Neural progenitor cell (in vitro differentiated cells): ENCODE results near the gene IFFO2. TPM values are rescaled to one million over a fixed set of nuclear protein-coding genes. Genes with fewer than 3 reads are reported as not detected.

Source experiments
- DNase-seq: peaks from one replicate; pipeline ENCODE4 v3.0.0-alpha.2; 2016; ENCODE audit warnings: low spot score
- H2AFZ ChIP-seq: fragments of 200-600 bp; sonication (generic); replicated peaks from 2 replicates; pipeline ENCODE4 v1.6.1; 2016; ENCODE audit warnings: antibody characterized with exemption
- H3F3A ChIP-seq: fragments of 200-600 bp; sonication (generic); 2 replicates; pipeline ENCODE4 v1.6.1; 2016; ENCODE audit warnings: antibody characterized with exemption, low read depth
- H3K27ac ChIP-seq: fragments of 200-600 bp; sonication (generic); 2 replicates; pipeline ENCODE4 v1.5.1; 2016; ENCODE audit warnings: mild to moderate bottlenecking
- H3K27me3 ChIP-seq: fragments of 200-600 bp; sonication (generic); 2 replicates; pipeline ENCODE4 v1.6.1; 2016; ENCODE audit warnings: mild to moderate bottlenecking, moderate library complexity
- H3K36me3 ChIP-seq: fragments of 200-600 bp; sonication (generic); 2 replicates; pipeline ENCODE4 v1.5.1; 2016
- H3K4me1 ChIP-seq: fragments of 200-600 bp; sonication (generic); 2 replicates; pipeline ENCODE4 v1.6.1; 2016; ENCODE audit warnings: mixed run types
- H3K4me2 ChIP-seq: fragments of 200-600 bp; sonication (generic); 2 replicates; pipeline ENCODE4 v1.6.1; 2016
- H3K4me3 ChIP-seq: fragments of 200-600 bp; sonication (generic); 2 replicates; pipeline ENCODE4 v1.5.1; 2016
- H3K79me2 ChIP-seq: fragments of 200-600 bp; sonication (generic); 2 replicates; pipeline ENCODE4 v1.6.1; 2016; ENCODE audit warnings: low read depth
- H3K9ac ChIP-seq: fragments of 200-600 bp; sonication (generic); 2 replicates; pipeline ENCODE4 v1.6.1; 2016
- H3K9me3 ChIP-seq: fragments of 200-600 bp; sonication (generic); 2 replicates; pipeline ENCODE4 v1.5.1; 2016; ENCODE audit warnings: low read depth
- H4K20me1 ChIP-seq: fragments of 200-600 bp; sonication (generic); 2 replicates; pipeline ENCODE4 v1.6.1; 2016; ENCODE audit warnings: low read depth
- H3K27ac Mint-ChIP-seq: 3 replicates; pipeline ENCODE4 v1.8.0; 2021; ENCODE audit warnings: mixed read lengths
- H3K27me3 Mint-ChIP-seq: 2 replicates; pipeline ENCODE4 v1.8.0; 2022; ENCODE audit warnings: low read depth, mild to moderate bottlenecking, inconsistent platforms, moderate library complexity, mixed read lengths; ENCODE audit not compliant: insufficient read depth
- H3K36me3 Mint-ChIP-seq: 3 replicates; pipeline ENCODE4 v1.8.0; 2021; ENCODE audit warnings: mixed read lengths
- H3K4me1 Mint-ChIP-seq: 3 replicates; pipeline ENCODE4 v1.8.0; 2021; ENCODE audit warnings: mixed read lengths
- H3K4me3 Mint-ChIP-seq: 3 replicates; pipeline ENCODE4 v1.8.0; 2021; ENCODE audit warnings: mild to moderate bottlenecking, moderate library complexity, mixed read lengths
- H3K9me3 Mint-ChIP-seq: 3 replicates; pipeline ENCODE4 v1.8.0; 2020; ENCODE audit warnings: mixed read lengths
- CTCF ChIP-seq: fragments of 200-600 bp; sonication (generic); IDR thresholded peaks from 2 replicates; pipeline ENCODE4 v1.5.1; 2017; ENCODE audit warnings: antibody characterized with exemption, mild to moderate bottlenecking
- EZH2 ChIP-seq: fragments of 200-600 bp; sonication (generic); IDR thresholded peaks from 2 replicates; pipeline ENCODE4 v1.6.1; 2017; ENCODE audit warnings: antibody characterized with exemption, mild to moderate bottlenecking, moderate library complexity
- EZH2phosphoT487 ChIP-seq: fragments of 200-600 bp; sonication (generic); IDR thresholded peaks from 2 replicates; pipeline ENCODE4 v1.6.1; 2017; ENCODE audit warnings: antibody characterized with exemption
- total RNA-seq: library from RNA; depleted of rRNA; stranded (reverse); fragments of >200 nt; gene quantifications from 2 replicates; pipeline ENCODE4 v1.2.3, GENCODE V29; 2015; ENCODE audit warnings: low replicate concordance

The IFFO2 gene
- total RNA-seq, 1 donor from 2014 or later, result 0.65 TPM

GRCh38 chr1:18900303-18900841, 56.1 kb downstream of the IFFO2 start:
- TF ChIP-seq EZH2 (no peak), CTCF (no peak), EZH2phosphoT487 (no peak)
- Mint-ChIP-seq H3K4me3 (peak overlapping the region; percentile 98), H3K27me3 (peaks cover 2% of the 10 kb centered on the region), H3K27ac (no peak overlapping the region), H3K4me1 (peaks cover 13% of the 10 kb centered on the region), H3K9me3 (no peaks in the 10 kb centered on the region), H3K36me3 (no peaks in the 10 kb centered on the region)
- Histone ChIP-seq H3K9me3 (no peaks in the 10 kb centered on the region), H3K4me3 (no peak overlapping the region), H3K27ac (no peak overlapping the region), H3K27me3 (peaks cover 7% of the 10 kb centered on the region), H3K36me3 (no peaks in the 10 kb centered on the region), H3K79me2 (peaks cover 15% of the 10 kb centered on the region), H4K20me1 (peaks cover 10% of the 10 kb centered on the region), H3K9ac (no peak overlapping the region), H3K4me1 (peaks cover 14% of the 10 kb centered on the region), H2AFZ (no peak overlapping the region), H3F3A (peaks cover 5% of the 10 kb centered on the region), H3K4me2 (no peak overlapping the region)
- no peak for DNase-seq

GRCh38 chr1:18899363-18900049, 57.0 kb downstream of the IFFO2 start:
- Mint-ChIP-seq H3K27ac (no peak overlapping the region), H3K4me3 (no peak overlapping the region), H3K4me1 (peaks cover 13% of the 10 kb centered on the region), H3K36me3 (no peaks in the 10 kb centered on the region), H3K9me3 (no peaks in the 10 kb centered on the region), H3K27me3 (peaks cover 2% of the 10 kb centered on the region)
- Histone ChIP-seq H2AFZ (no peak overlapping the region), H3K4me2 (no peak overlapping the region), H3F3A (peaks cover 5% of the 10 kb centered on the region), H3K79me2 (peaks cover 15% of the 10 kb centered on the region), H3K27ac (no peak overlapping the region), H3K9me3 (no peaks in the 10 kb centered on the region), H3K36me3 (no peaks in the 10 kb centered on the region), H4K20me1 (peaks cover 10% of the 10 kb centered on the region), H3K9ac (no peak overlapping the region), H3K27me3 (peaks cover 7% of the 10 kb centered on the region), H3K4me3 (no peak overlapping the region), H3K4me1 (peaks cover 14% of the 10 kb centered on the region)
- TF ChIP-seq EZH2phosphoT487 (no peak), CTCF (no peak), EZH2 (no peak)
- DNase-seq, result no peak

- Mint-ChIP-seq H3K4me3 (no peak overlapping the region), H3K9me3 (no peaks in the 10 kb centered on the region), H3K27ac (no peak overlapping the region), H3K4me1 (peaks cover 10% of the 10 kb centered on the region), H3K36me3 (no peaks in the 10 kb centered on the region), H3K27me3 (peaks cover 2% of the 10 kb centered on the region)
- peaks cover 5% of the 10 kb centered on the region for H3F3A ChIP-seq
- H3K27ac ChIP-seq, result no peak overlapping the region
- TF ChIP-seq EZH2, result no peak
- TF ChIP-seq CTCF, result no peak
- no peak for TF ChIP-seq EZH2phosphoT487
- H4K20me1 ChIP-seq, result peaks cover 10% of the 10 kb centered on the region
- no peak overlapping the region for H3K4me2 ChIP-seq
- H3K4me1 ChIP-seq, result peaks cover 12% of the 10 kb centered on the region
- H3K9me3 ChIP-seq, result no peaks in the 10 kb centered on the region
- H3K4me3 ChIP-seq, result no peak overlapping the region
- no peak overlapping the region for H2AFZ ChIP-seq
- DNase-seq, result no peak
- H3K36me3 ChIP-seq, result no peaks in the 10 kb centered on the region
- peaks cover 2% of the 10 kb centered on the region for H3K27me3 ChIP-seq
- peaks cover 15% of the 10 kb centered on the region for H3K79me2 ChIP-seq
- no peak overlapping the region for H3K9ac ChIP-seq
Measured at GRCh38 chr1:18898567-18898966, 57.9 kb downstream of the IFFO2 start.
